ENCODE results near the gene AGBL3.
"Not testable (repeated sequence)": the region's sequence is repeated elsewhere in the genome, so short reads cannot be mapped to it uniquely, and the experiment has no call there.

Gene AGBL3

GRCh38 chr7:134962270-134962780, 24.0 kb upstream of the AGBL3 start:
- Histone ChIP-seq H3K27ac (ENCODE audit: low read length) (no peak overlapping the region), H3K27me3 (ENCODE audit: control insufficient read depth, insufficient read depth, low read length) (no peaks in the 10 kb centered on the region), H3K9me3 (ENCODE audit: control insufficient read depth, insufficient read depth, low read length) (no peaks in the 10 kb centered on the region), H3K36me3 (ENCODE audit: control insufficient read depth, insufficient read depth, low read length) (peaks cover 7% of the 10 kb centered on the region; the same call in 1 of the 2 replicates), H3K4me1 (ENCODE audit: control insufficient read depth, insufficient read depth, low read length) (no peaks in the 10 kb centered on the region), H3K4me3 (ENCODE audit: low read length) (no peak overlapping the region)
- DNase-seq (ENCODE audit: low read depth, low spot score) = no peak

- no peaks in the 10 kb centered on the region for H3K27me3 ChIP-seq (ENCODE audit: control insufficient read depth, insufficient read depth, low read length)
- H3K36me3 ChIP-seq (ENCODE audit: control insufficient read depth, insufficient read depth, low read length) = peaks cover 7% of the 10 kb centered on the region; the same call in 1 of the 2 replicates
- H3K4me3 ChIP-seq (ENCODE audit: low read length) = no peak overlapping the region
- no peaks in the 10 kb centered on the region for H3K4me1 ChIP-seq (ENCODE audit: control insufficient read depth, insufficient read depth, low read length)
- DNase-seq (ENCODE audit: low read depth, low spot score) = no peak
- WGBS (ENCODE audit: insufficient coverage, insufficient read length) = no CpG with 5 or more reads among the region's 4 CpGs
- no peak overlapping the region for H3K27ac ChIP-seq (ENCODE audit: low read length)
- no peaks in the 10 kb centered on the region for H3K9me3 ChIP-seq (ENCODE audit: control insufficient read depth, insufficient read depth, low read length)
Observed at GRCh38 chr7:134963036-134963435, 23.3 kb upstream of the AGBL3 start.

GRCh38 chr7:134966691-134967090, 19.6 kb upstream of the AGBL3 start:
- Histone ChIP-seq H3K36me3 (ENCODE audit: control insufficient read depth, insufficient read depth, low read length) (peaks cover 2% of the 10 kb centered on the region; the same call in 1 of the 2 replicates), H3K4me1 (ENCODE audit: control insufficient read depth, insufficient read depth, low read length) (no peaks in the 10 kb centered on the region), H3K27ac (ENCODE audit: low read length) (no peak overlapping the region), H3K27me3 (ENCODE audit: control insufficient read depth, insufficient read depth, low read length) (no peaks in the 10 kb centered on the region), H3K4me3 (ENCODE audit: low read length) (no peak overlapping the region), H3K9me3 (ENCODE audit: control insufficient read depth, insufficient read depth, low read length) (no peaks in the 10 kb centered on the region)
- no CpG with 5 or more reads among the region's 3 CpGs for WGBS (ENCODE audit: insufficient coverage, insufficient read length)
- DNase-seq (ENCODE audit: low read depth, low spot score) = no peak

- Histone ChIP-seq H3K4me1 (ENCODE audit: control insufficient read depth, insufficient read depth, low read length) (no peaks in the 10 kb centered on the region), H3K9me3 (ENCODE audit: control insufficient read depth, insufficient read depth, low read length) (no peaks in the 10 kb centered on the region), H3K27ac (ENCODE audit: low read length) (no peak overlapping the region), H3K27me3 (ENCODE audit: control insufficient read depth, insufficient read depth, low read length) (no peaks in the 10 kb centered on the region), H3K4me3 (ENCODE audit: low read length) (no peak overlapping the region), H3K36me3 (ENCODE audit: control insufficient read depth, insufficient read depth, low read length) (peaks cover 2% of the 10 kb centered on the region; the same call in 1 of the 2 replicates)
- no peak for DNase-seq (ENCODE audit: low read depth, low spot score)
- no CpG with 5 or more reads among the region's 4 CpGs for WGBS (ENCODE audit: insufficient coverage, insufficient read length)
Observed at GRCh38 chr7:134968110-134968509, 18.2 kb upstream of the AGBL3 start.

GRCh38 chr7:134981645-134982044, 4.7 kb upstream of the AGBL3 start:
- not testable (repeated sequence) for H3K27me3 ChIP-seq (ENCODE audit: control insufficient read depth, insufficient read depth, low read length); H3K4me1 ChIP-seq (ENCODE audit: control insufficient read depth, insufficient read depth, low read length); H3K27ac ChIP-seq (ENCODE audit: low read length); DNase-seq (ENCODE audit: low read depth, low spot score); H3K4me3 ChIP-seq (ENCODE audit: low read length); H3K36me3 ChIP-seq (ENCODE audit: control insufficient read depth, insufficient read depth, low read length); H3K9me3 ChIP-seq (ENCODE audit: control insufficient read depth, insufficient read depth, low read length)
- no CpG with 5 or more reads among the region's 3 CpGs for WGBS (ENCODE audit: insufficient coverage, insufficient read length)

- Histone ChIP-seq H3K9me3 (ENCODE audit: control insufficient read depth, insufficient read depth, low read length) (no peaks in the 10 kb centered on the region), H3K27ac (ENCODE audit: low read length) (no peak overlapping the region), H3K4me1 (ENCODE audit: control insufficient read depth, insufficient read depth, low read length) (no peaks in the 10 kb centered on the region), H3K27me3 (ENCODE audit: control insufficient read depth, insufficient read depth, low read length) (no peaks in the 10 kb centered on the region), H3K36me3 (ENCODE audit: control insufficient read depth, insufficient read depth, low read length) (no peaks in the 10 kb centered on the region), H3K4me3 (ENCODE audit: low read length) (no peak overlapping the region; the same call in 1 of the 2 replicates)
- no CpG with 5 or more reads among the region's 8 CpGs for WGBS (ENCODE audit: insufficient coverage, insufficient read length)
- DNase-seq (ENCODE audit: low read depth, low spot score) = no peak
Observed at GRCh38 chr7:134985894-134986362, 380 bp upstream of the AGBL3 start.

GRCh38 chr7:134988161-134988560, 1.9 kb downstream of the AGBL3 start:
- no CpG with 5 or more reads among the region's 5 CpGs for WGBS (ENCODE audit: insufficient coverage, insufficient read length)
- no peaks in the 10 kb centered on the region for H3K4me1 ChIP-seq (ENCODE audit: control insufficient read depth, insufficient read depth, low read length)
- H3K36me3 ChIP-seq (ENCODE audit: control insufficient read depth, insufficient read depth, low read length) = no peaks in the 10 kb centered on the region
- no peak overlapping the region for H3K4me3 ChIP-seq (ENCODE audit: low read length)
- DNase-seq (ENCODE audit: low read depth, low spot score) = no peak
- H3K27ac ChIP-seq (ENCODE audit: low read length) = no peak overlapping the region
- H3K9me3 ChIP-seq (ENCODE audit: control insufficient read depth, insufficient read depth, low read length) = no peaks in the 10 kb centered on the region
- H3K27me3 ChIP-seq (ENCODE audit: control insufficient read depth, insufficient read depth, low read length) = no peaks in the 10 kb centered on the region

- H3K4me1 ChIP-seq (ENCODE audit: control insufficient read depth, insufficient read depth, low read length) = no peaks in the 10 kb centered on the region
Observed at GRCh38 chr7:134991469-134992339, 5.4 kb downstream of the AGBL3 start.

GRCh38 chr7:134992626-134993179, 6.4 kb downstream of the AGBL3 start:
- H3K4me3 ChIP-seq (ENCODE audit: low read length) = no peak overlapping the region
- no peaks in the 10 kb centered on the region for H3K9me3 ChIP-seq (ENCODE audit: control insufficient read depth, insufficient read depth, low read length)
- no peaks in the 10 kb centered on the region for H3K36me3 ChIP-seq (ENCODE audit: control insufficient read depth, insufficient read depth, low read length)
- DNase-seq (ENCODE audit: low read depth, low spot score) = no peak
- H3K27me3 ChIP-seq (ENCODE audit: control insufficient read depth, insufficient read depth, low read length) = no peaks in the 10 kb centered on the region
- H3K4me1 ChIP-seq (ENCODE audit: control insufficient read depth, insufficient read depth, low read length) = no peaks in the 10 kb centered on the region
- H3K27ac ChIP-seq (ENCODE audit: low read length) = no peak overlapping the region
- no CpG with 5 or more reads among the region's 6 CpGs for WGBS (ENCODE audit: insufficient coverage, insufficient read length)

More at GRCh38 chr7:134991469-134992339, 5.4 kb downstream of the AGBL3 start:
- no peak for DNase-seq (ENCODE audit: low read depth, low spot score)
- H3K4me3 ChIP-seq (ENCODE audit: low read length) = no peak overlapping the region
- no peaks in the 10 kb centered on the region for H3K27me3 ChIP-seq (ENCODE audit: control insufficient read depth, insufficient read depth, low read length)
- H3K9me3 ChIP-seq (ENCODE audit: control insufficient read depth, insufficient read depth, low read length) = no peaks in the 10 kb centered on the region
- no CpG with 5 or more reads among the region's 2 CpGs for WGBS (ENCODE audit: insufficient coverage, insufficient read length)
- H3K36me3 ChIP-seq (ENCODE audit: control insufficient read depth, insufficient read depth, low read length) = no peaks in the 10 kb centered on the region
- no peak overlapping the region for H3K27ac ChIP-seq (ENCODE audit: low read length)

- H3K36me3 ChIP-seq (ENCODE audit: control insufficient read depth, insufficient read depth, low read length) = no peaks in the 10 kb centered on the region
- H3K27me3 ChIP-seq (ENCODE audit: control insufficient read depth, insufficient read depth, low read length) = no peaks in the 10 kb centered on the region
- H3K27ac ChIP-seq (ENCODE audit: low read length) = no peak overlapping the region
Observed at GRCh38 chr7:134993877-134994456, 7.7 kb downstream of the AGBL3 start.

More at GRCh38 chr7:134993877-134994456, 7.7 kb downstream of the AGBL3 start:
- no CpG with 5 or more reads among the region's 2 CpGs for WGBS (ENCODE audit: insufficient coverage, insufficient read length)
- Histone ChIP-seq H3K4me1 (ENCODE audit: control insufficient read depth, insufficient read depth, low read length) (no peaks in the 10 kb centered on the region), H3K9me3 (ENCODE audit: control insufficient read depth, insufficient read depth, low read length) (no peaks in the 10 kb centered on the region), H3K4me3 (ENCODE audit: low read length) (no peak overlapping the region)
- DNase-seq (ENCODE audit: low read depth, low spot score) = no peak

Data from iPS DF 6.9 (cell line).